Stimulated activated CD8-positive, alpha-beta memory T cell treated with anti-CD3 and anti-CD28 coated beads, Interleukin-4, amount 100 ng/mL, for 4 hours (primary cell): Measurements from ENCODE around the gene LRRC7.
"Not testable (repeated sequence)": the region's sequence is repeated elsewhere in the genome, so short reads cannot be mapped to it uniquely, and the experiment has no call there.

Source experiments
- DNase-seq, 2 donors: peaks; one replicate each; pipeline ENCODE4 v3.0.0-alpha.2; 2020; ENCODE audit warnings: low read depth in 2 of 2, low spot score in 1 of 2

LRRC7 gene

GRCh38 chr1:69862906-69863305 is 295.2 kb downstream of the LRRC7 start:
- DNase-seq = no peak

- no peak for DNase-seq
Observed at GRCh38 chr1:69863704-69864103, 296.0 kb downstream of the LRRC7 start.

- DNase-seq = no peak
Observed at GRCh38 chr1:69871412-69871811, 303.7 kb downstream of the LRRC7 start.

- DNase-seq = no peak
Observed at GRCh38 chr1:69878338-69878737, 310.6 kb downstream of the LRRC7 start.

- not testable (repeated sequence) for DNase-seq
Observed at GRCh38 chr1:69888016-69888415, 320.3 kb downstream of the LRRC7 start.

- no peak for DNase-seq
Observed at GRCh38 chr1:69888657-69889056, 320.9 kb downstream of the LRRC7 start.

GRCh38 chr1:69898403-69898947 is 330.8 kb downstream of the LRRC7 start:
- DNase-seq = no peak

GRCh38 chr1:69911301-69911801 is 343.6 kb downstream of the LRRC7 start:
- no peak for DNase-seq

GRCh38 chr1:69913977-69914376 is 346.3 kb downstream of the LRRC7 start:
- no peak for DNase-seq

- no peak for DNase-seq
Observed at GRCh38 chr1:69914976-69915765, 347.4 kb downstream of the LRRC7 start.

- no peak for DNase-seq
Observed at GRCh38 chr1:69919129-69919921, 351.6 kb downstream of the LRRC7 start.

- no peak for DNase-seq
Observed at GRCh38 chr1:69919922-69920273, 352.2 kb downstream of the LRRC7 start.

GRCh38 chr1:69920426-69920825 is 352.7 kb downstream of the LRRC7 start:
- DNase-seq = no peak

- no peak for DNase-seq
Observed at GRCh38 chr1:69921486-69921885, 353.8 kb downstream of the LRRC7 start.

GRCh38 chr1:69928234-69928633 is 360.5 kb downstream of the LRRC7 start:
- not testable (repeated sequence) for DNase-seq

GRCh38 chr1:69929308-69930057 is 361.8 kb downstream of the LRRC7 start:
- DNase-seq = no peak

GRCh38 chr1:69930396-69930795 is 362.7 kb downstream of the LRRC7 start:
- no peak for DNase-seq

GRCh38 chr1:69932760-69933159 is 365.0 kb downstream of the LRRC7 start:
- DNase-seq = no peak

- DNase-seq = no peak
Observed at GRCh38 chr1:69940231-69940630, 372.5 kb downstream of the LRRC7 start.

GRCh38 chr1:69940816-69941215 is 373.1 kb downstream of the LRRC7 start:
- DNase-seq = no peak

GRCh38 chr1:69943030-69943429 is 375.3 kb downstream of the LRRC7 start:
- no peak for DNase-seq
